ENCODE measurements around the gene PDIK1L.

PDIK1L gene

DNA sequence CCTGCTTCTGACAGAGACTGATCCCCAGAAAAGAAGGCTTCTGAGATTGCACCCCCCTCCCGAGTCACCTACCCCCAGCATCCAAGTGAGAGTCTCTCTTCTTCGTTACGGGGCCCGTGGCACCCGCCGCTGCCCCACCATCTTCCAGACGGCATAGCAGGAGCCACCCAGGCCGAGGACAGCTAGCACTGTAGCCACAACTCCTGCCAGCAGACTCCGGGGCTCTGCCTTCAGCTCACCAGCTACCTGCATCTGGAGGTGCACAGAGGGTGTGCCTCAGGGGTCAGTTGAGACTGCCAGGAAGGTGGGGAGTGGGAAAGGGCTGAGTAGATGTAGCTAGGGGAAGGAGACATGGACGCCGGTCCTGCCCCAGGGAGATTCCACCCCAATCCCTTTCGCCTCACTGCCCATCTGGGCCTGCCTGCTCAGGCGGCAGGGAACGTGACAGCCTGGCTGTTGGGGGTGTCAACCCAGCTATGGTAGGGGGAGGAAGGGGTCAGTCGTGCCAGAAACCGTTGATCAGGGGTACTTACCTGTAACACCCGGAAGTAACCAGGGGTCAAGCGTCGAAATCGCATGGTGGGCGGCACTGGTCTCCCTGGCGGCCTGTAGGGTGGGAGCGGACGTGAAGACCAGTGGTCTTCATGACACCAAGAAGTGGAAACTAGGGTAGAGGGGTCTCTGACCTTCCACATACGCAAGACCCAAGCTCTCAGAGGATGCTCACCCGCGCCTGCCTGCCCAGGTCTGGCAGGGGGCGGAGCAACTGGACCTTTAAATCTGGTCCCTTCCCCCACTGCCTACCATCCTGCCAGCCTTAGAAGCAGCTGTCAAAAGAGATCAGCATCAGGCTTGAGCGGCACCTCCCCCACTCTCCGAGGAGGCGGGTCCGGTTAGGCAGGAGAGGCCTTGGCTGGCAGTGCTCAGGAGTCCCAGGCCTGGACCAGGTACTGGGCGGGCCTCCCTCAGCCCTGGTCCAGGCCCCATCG, 59.8 kb downstream of the PDIK1L start, which contains the start of gene ZNF593OS:
Gene ZNF593OS, minus strand, starts transcription at position 749 of the 989 bp plus-strand sequence. Its CDS starts 171 bp downstream, at position 578.
- no peak for DNase-seq (ENCODE audit: low spot score)

Data from HuH-7 (cell line).